K562 (cell line): ENCODE data around the gene COLQ. TPM values are rescaled to one million over a fixed set of nuclear protein-coding genes. Genes with fewer than 3 reads are reported as not detected.

Source experiments
- CBX2 ChIP-seq: fragments of 200-600 bp; sonication (generic); IDR thresholded peaks from one replicate; pipeline ENCODE4 v1.6.1; 2012; ENCODE audit warnings: mild to moderate bottlenecking, low read length, inconsistent platforms; ENCODE audit not compliant: insufficient read depth, poor library complexity, severe bottlenecking
- DACH1 ChIP-seq: fragments of 450-650 bp; IDR thresholded peaks from 2 replicates; pipeline ENCODE4 v1.6.1; 2018; ENCODE audit not compliant: partially characterized antibody
- HDAC8 ChIP-seq: fragments of 450-650 bp; IDR thresholded peaks from 2 replicates; pipeline ENCODE4 v1.6.1; 2016; ENCODE audit warnings: mild to moderate bottlenecking, missing genetic modification characterization, moderate library complexity, missing compliant biosample characterization
- HES1 ChIP-seq: fragments of 450-650 bp; IDR thresholded peaks from 2 replicates; pipeline ENCODE4 v1.6.1; 2016; ENCODE audit warnings: low read depth, mild to moderate bottlenecking, moderate library complexity
- HOMEZ ChIP-seq: fragments of 250-450 bp; sonication (Bioruptor Pico); IDR thresholded peaks from 2 replicates; pipeline ENCODE4 v1.4.0; 2020; ENCODE audit warnings: mild to moderate bottlenecking, moderate library complexity
- MTA1 ChIP-seq: fragments of 450-650 bp; IDR thresholded peaks from 2 replicates; pipeline ENCODE4 v1.6.1; 2017; ENCODE audit warnings: borderline replicate concordance
- NFYB ChIP-seq: IDR thresholded peaks from 2 replicates; pipeline ENCODE4 v1.6.1; 2011; ENCODE audit warnings: mild to moderate bottlenecking, moderate library complexity; ENCODE audit not compliant: insufficient read length; ENCODE audit errors: extremely low read depth
- PATZ1 ChIP-seq: fragments of 250-450 bp; sonication (Bioruptor Pico); IDR thresholded peaks from 2 replicates; pipeline ENCODE4 v1.5.0; 2020; ENCODE audit warnings: mild to moderate bottlenecking, borderline replicate concordance
- PRMT5 ChIP-seq: sonication (generic); formaldehyde crosslinking; IDR thresholded peaks from 2 replicates; pipeline ENCODE4 v1.5.0; 2020; ENCODE audit warnings: missing genetic modification reagents
- SMAD2 ChIP-seq: fragments of 150-350 bp; IDR thresholded peaks from 2 replicates; pipeline ENCODE4 v1.6.1; 2014; ENCODE audit warnings: low read depth, mild to moderate bottlenecking, low read length
- SMARCA4 ChIP-seq: fragments of 450-650 bp; IDR thresholded peaks from 2 replicates; pipeline ENCODE4 v1.6.1; 2016
- TRIM28 ChIP-seq: fragments of 450-650 bp; IDR thresholded peaks from 2 replicates; pipeline ENCODE4 v1.6.1; 2017
- ZFX ChIP-seq: sonication (generic); formaldehyde crosslinking; IDR thresholded peaks from 2 replicates; pipeline ENCODE4 v1.8.0; 2022; ENCODE audit warnings: mild to moderate bottlenecking, missing genetic modification reagents, moderate library complexity
- ZNF146 ChIP-seq: IDR thresholded peaks from one replicate; pipeline ENCODE4 v1.6.1; 2018; ENCODE audit warnings: missing compliant biosample characterization; ENCODE audit not compliant: unreplicated experiment
- ZNF282 ChIP-seq: sonication (generic); formaldehyde crosslinking; IDR thresholded peaks from 2 replicates; pipeline ENCODE4 v1.8.1; 2023; ENCODE audit warnings: missing genetic modification reagents
- ZNF445 ChIP-seq: fragments of 250-450 bp; sonication (Bioruptor Pico); IDR thresholded peaks from 2 replicates; pipeline ENCODE4 v1.4.0; 2020; ENCODE audit warnings: low read depth, mild to moderate bottlenecking, moderate library complexity
- ZNF57 ChIP-seq: fragments of 450-650 bp; formaldehyde crosslinking; IDR thresholded peaks from 2 replicates; pipeline ENCODE4 v1.4.0; 2020; ENCODE audit warnings: mild to moderate bottlenecking, moderate library complexity
- ZNF766 ChIP-seq: fragments of 200-800 bp; sonication (Bioruptor generic); conservative IDR thresholded peaks from 2 replicates; pipeline ENCODE4 v1.6.1; 2016; ENCODE audit warnings: missing genetic modification characterization, missing compliant biosample characterization
- polyA plus RNA-seq, 8 experiments: library from polyadenylated mRNA; depleted of rRNA in 4 of 8; stranded (reverse) in 5 of 8; unstranded in 3 of 8; fragments of >200 nt; fragmentation: Nextera tagmentation in 2 of 8; fragmentation: Illumina TruSeq in 1 of 8; extraction: Ambion mirVana in 2 of 8; extraction: Trizol in 1 of 8; gene quantifications; 2 replicates each; pipeline versions ENCODE4 v1.2.1 to v1.2.3, GENCODE V29; 2011 to 2014; ENCODE audit warnings: inconsistent platforms in 1 of 8, missing spikeins in 1 of 8
- total RNA-seq, 7 experiments: library from RNA; depleted of rRNA in 6 of 7; stranded (reverse); fragments of >200 nt in 6 of 7; fragmentation: Illumina TruSeq in 2 of 7; extraction: Trizol in 2 of 7; gene quantifications; 2 replicates each; pipeline versions ENCODE4 v1.2.1 to v1.2.3, GENCODE V29; 2011 to 2021; ENCODE audit warnings: low replicate concordance in 1 of 7
- TF ChIP-seq, protein P1 (sequence below), 2 experiments: fragments of 250-450 bp in 1 of 2; fragments of 450-650 bp in 1 of 2; sonication (Bioruptor Pico) in 1 of 2; IDR thresholded peaks; 2 replicates each; pipeline versions ENCODE4 v1.6.1 to v1.8.0; 2016 to 2021; ENCODE audit warnings: mild to moderate bottlenecking in 2 of 2, moderate library complexity in 2 of 2, missing compliant biosample characterization in 1 of 2, missing genetic modification characterization in 1 of 2
- TF ChIP-seq, protein P2 (sequence below): fragments of 250-450 bp; sonication (Bioruptor Pico); IDR thresholded peaks from 2 replicates; pipeline ENCODE4 v1.5.0; 2021; ENCODE audit warnings: mild to moderate bottlenecking, moderate library complexity

Gene COLQ
- total and polyA plus RNA-seq, 9 of the 15 experiments (the other 6 are each of a cell fraction or from before 2014, with no cell fraction given) = 0.04 to 0.36 (median 0.27) TPM; not detected in 4

GRCh38 chr3:15427182-15427880 is 94.2 kb downstream of the COLQ start, which contains the start of the genes EAF1 and METTL6 (continued):
- TF ChIP-seq, protein P1, sequence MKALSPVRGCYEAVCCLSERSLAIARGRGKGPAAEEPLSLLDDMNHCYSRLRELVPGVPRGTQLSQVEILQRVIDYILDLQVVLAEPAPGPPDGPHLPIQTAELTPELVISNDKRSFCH (CRISPR knock-in tag; IDR thresholded peaks at IDR 0.05) = no peak
- TF ChIP-seq, protein P1 (tag; IDR thresholded peaks at IDR 0.05) = no peak
- TF ChIP-seq SMAD2 (no peak), ZNF766 (CRISPR knock-in tag) (0 out of 2 replicates have a peak, but pooled peaks have one; percentile 58), DACH1 (no peak), HDAC8 (tag) (no peak), TRIM28 (no peak; the same call in 1 of the 2 replicates), PATZ1 (no peak), ZFX (peak; percentile 75), ZNF57 (CRISPR knock-in tag) (no peak), HES1 (no peak), ZNF445 (CRISPR knock-in tag) (no peak), CBX2 (no peak), ZNF282 (CRISPR knock-in tag) (no peak), ZNF146 (CRISPR knock-in tag) (no peak), SMARCA4 (0 out of 2 replicates have a peak, but pooled peaks have one; percentile 15), PRMT5 (CRISPR knock-in tag) (no peak), NFYB (no peak), HOMEZ (no peak), MTA1 (no peak)
- TF ChIP-seq, protein P2, sequence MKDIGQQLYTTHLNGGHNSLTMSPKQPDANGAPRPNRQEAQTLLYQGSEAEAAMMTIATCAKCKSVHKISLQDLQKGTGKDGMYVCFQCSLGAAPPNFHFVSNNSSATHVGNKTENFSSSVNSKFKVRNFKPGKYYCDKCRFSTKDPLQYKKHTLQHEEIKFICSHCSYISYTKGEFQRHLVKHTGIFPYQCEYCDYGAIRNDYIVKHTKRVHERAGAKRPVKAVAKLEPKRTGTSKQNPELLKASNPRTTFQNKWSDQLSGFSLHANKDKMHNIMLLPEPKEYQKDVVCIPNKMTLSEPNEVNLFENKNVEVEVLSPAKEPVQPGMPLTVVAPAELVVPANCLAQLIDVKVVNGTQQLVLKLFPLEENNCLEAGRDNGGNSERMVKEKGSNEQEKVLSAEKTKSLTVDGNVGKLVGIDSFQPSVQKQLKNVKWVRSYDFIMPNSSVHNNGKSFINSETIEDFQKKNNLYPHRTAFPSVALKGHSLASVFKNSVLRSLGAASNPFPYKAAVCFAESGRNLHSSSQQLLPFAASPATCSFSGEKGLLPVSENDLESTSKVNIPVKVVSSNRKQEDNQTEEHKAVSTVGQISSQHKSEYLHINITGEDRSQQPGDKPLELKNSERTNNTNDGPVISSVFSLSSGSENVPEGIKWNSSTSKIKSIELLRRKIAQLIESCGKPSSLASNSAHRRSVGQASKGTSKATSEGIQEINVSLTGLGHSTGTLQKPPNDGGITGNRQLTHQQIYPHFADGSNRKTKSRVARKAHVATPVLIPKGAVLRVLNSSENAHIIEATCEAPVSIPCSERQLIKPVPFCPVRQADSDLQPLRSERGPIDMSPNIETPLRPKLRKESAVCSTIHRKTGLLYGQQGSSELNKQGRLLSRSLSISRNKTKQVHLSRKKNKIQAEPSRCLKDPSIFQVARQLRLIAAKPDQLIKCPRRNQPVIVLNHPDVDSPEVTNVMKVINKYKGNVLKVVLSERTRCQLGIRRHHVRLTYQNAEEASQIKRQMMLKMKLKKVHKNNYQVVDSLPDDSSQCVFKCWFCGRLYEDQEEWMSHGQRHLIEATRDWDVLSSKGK (CRISPR knock-in tag) = no peak
